NCI-H1417 (cell line): ENCODE results near the gene DDX24.

Experiments
- DNase-seq, 3 experiments: peaks; one replicate each; lab custom pipeline; 2025; lab: John Stamatoyannopoulos, UW

DDX24 gene

GRCh38 chr14:94010625-94011024 is 70.4 kb downstream of the DDX24 start:
- no peak for DNase-seq

GRCh38 chr14:94009767-94010166 is 71.2 kb downstream of the DDX24 start:
- DNase-seq: no peak

- no peak for DNase-seq
Observed at GRCh38 chr14:94008234-94008633, 72.8 kb downstream of the DDX24 start.

- DNase-seq: no peak
Observed at GRCh38 chr14:94005324-94006073, 75.5 kb downstream of the DDX24 start.

GRCh38 chr14:94004015-94004414 is 77.0 kb downstream of the DDX24 start:
- no peak for DNase-seq

GRCh38 chr14:94003397-94003796 is 77.6 kb downstream of the DDX24 start:
- DNase-seq: no peak

GRCh38 chr14:94001501-94002396 is 79.3 kb downstream of the DDX24 start:
- peak; percentile 46 to 75 (median 73) for DNase-seq

GRCh38 chr14:94001016-94001415 is 80.0 kb downstream of the DDX24 start:
- DNase-seq: no peak

GRCh38 chr14:94000267-94000666 is 80.7 kb downstream of the DDX24 start:
- DNase-seq: no peak

- peak in 1 of 3 experiments; percentile 11 for DNase-seq
Observed at GRCh38 chr14:93999573-93999972, 81.4 kb downstream of the DDX24 start.

GRCh38 chr14:93998871-93999403 is 82.1 kb downstream of the DDX24 start:
- no peak for DNase-seq
